ENCODE data around the gene CMAS.

The CMAS gene

GRCh38 chr12:22056607-22057006 lies 10.6 kb downstream of the CMAS start:
- TF ChIP-seq, protein P1, sequence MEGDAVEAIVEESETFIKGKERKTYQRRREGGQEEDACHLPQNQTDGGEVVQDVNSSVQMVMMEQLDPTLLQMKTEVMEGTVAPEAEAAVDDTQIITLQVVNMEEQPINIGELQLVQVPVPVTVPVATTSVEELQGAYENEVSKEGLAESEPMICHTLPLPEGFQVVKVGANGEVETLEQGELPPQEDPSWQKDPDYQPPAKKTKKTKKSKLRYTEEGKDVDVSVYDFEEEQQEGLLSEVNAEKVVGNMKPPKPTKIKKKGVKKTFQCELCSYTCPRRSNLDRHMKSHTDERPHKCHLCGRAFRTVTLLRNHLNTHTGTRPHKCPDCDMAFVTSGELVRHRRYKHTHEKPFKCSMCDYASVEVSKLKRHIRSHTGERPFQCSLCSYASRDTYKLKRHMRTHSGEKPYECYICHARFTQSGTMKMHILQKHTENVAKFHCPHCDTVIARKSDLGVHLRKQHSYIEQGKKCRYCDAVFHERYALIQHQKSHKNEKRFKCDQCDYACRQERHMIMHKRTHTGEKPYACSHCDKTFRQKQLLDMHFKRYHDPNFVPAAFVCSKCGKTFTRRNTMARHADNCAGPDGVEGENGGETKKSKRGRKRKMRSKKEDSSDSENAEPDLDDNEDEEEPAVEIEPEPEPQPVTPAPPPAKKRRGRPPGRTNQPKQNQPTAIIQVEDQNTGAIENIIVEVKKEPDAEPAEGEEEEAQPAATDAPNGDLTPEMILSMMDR (IDR thresholded peaks at IDR 0.05; ENCODE audit: borderline replicate concordance, insufficient read depth, low read depth, low read length) = no peak
- no peak overlapping the region for H3K4me3 ChIP-seq (ENCODE audit: low read depth, low read length)

DNA sequence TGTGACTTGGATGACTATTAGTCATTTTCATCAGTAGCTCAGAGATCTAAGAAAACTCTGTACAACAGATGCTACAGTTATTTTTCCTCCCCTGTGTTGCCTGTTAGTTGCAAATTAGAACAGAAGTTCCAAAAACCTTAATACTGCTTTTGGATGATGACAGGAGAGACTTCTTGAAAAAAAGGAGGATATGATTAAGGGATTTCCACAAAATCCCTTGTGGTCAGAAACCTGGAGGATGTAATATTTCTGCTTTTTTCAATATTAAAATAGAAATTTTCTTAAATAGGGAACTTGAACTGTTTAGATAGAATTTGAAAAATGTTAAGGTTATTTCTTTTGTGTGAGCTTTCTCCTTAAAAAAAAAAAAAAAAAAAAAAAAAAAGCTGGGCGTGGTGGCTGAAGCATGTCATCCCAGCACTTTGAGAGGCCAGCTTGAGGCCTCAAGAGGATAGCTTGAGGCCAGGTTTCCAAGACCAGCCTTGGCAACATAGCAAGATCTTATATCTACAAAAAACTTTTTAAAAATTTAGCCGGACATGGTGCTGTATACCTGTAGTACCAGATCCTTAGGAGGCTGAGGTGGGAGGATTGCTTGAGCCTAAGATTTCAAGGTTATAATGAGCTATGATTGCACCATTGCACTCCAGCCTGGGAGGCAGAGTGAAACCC lies 14.1 kb downstream of the CMAS start:
- no peak overlapping the region for H3K4me3 ChIP-seq (ENCODE audit: low read depth, low read length)
- TF ChIP-seq, protein P1 (IDR thresholded peaks at IDR 0.05; ENCODE audit: borderline replicate concordance, insufficient read depth, low read depth, low read length) = no peak

GRCh38 chr12:22064968-22065367 lies 18.9 kb downstream of the CMAS start:
- no peak overlapping the region for H3K4me3 ChIP-seq (ENCODE audit: low read depth, low read length)
- TF ChIP-seq, protein P1 (IDR thresholded peaks at IDR 0.05; ENCODE audit: borderline replicate concordance, insufficient read depth, low read depth, low read length) = no peak

- no peak overlapping the region for H3K4me3 ChIP-seq (ENCODE audit: low read depth, low read length)
- TF ChIP-seq, protein P1 (IDR thresholded peaks at IDR 0.05; ENCODE audit: borderline replicate concordance, insufficient read depth, low read depth, low read length) = no peak
Measured at GRCh38 chr12:22066310-22066709, 20.3 kb downstream of the CMAS start.

DNA sequence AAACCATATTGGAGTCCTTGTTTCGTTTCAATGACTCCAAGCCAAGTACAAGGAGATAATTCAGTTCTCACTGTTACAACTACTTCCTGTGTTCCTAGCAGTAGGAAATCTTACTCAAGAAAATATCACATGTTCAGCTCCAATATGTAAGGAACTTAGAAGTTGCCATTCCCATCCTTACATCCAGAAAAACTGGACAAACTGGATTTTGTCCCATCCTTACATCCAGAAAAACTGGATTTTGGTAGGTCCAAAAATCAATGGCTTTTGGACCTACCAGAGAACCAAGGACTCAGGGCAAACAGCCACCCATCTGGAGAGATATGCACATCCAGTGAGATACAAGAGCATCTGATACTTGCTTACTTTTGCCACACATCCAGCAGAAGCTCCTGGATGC lies 23.8 kb downstream of the CMAS start:
- TF ChIP-seq, protein P1 (IDR thresholded peaks at IDR 0.05; ENCODE audit: borderline replicate concordance, insufficient read depth, low read depth, low read length) = no peak

DNA sequence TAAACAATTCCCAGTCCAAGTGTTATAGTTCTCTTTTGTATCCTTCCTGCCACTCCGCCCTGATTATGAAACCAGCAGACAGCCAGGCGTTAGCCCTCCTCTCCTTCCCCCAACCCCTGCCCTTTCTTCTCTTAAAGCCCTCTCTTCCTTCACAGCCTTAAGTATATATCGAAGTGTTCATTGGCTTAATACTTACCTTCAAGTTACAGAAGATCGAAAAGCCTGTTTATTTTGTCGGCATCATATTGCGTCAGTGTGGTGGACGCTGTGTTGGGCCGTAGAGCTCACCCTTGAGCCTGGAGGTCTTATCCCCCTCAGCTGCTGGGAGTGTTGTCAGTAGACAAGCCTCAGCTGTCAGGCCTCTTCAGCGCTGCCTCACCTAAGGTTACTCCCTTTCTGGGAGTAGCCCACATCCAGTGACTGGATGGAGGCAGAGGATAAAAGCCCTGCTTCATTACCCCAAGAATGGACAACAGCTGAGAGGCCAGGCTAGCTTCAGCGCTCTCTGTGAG lies 36.2 kb downstream of the CMAS start:
- no peak overlapping the region for H3K4me3 ChIP-seq (ENCODE audit: low read depth, low read length)
- TF ChIP-seq, protein P1 (IDR thresholded peaks at IDR 0.05; ENCODE audit: borderline replicate concordance, insufficient read depth, low read depth, low read length) = no peak

More for the DNA sequence above, 23.8 kb downstream of the CMAS start:
- no peak overlapping the region for H3K4me3 ChIP-seq (ENCODE audit: low read depth, low read length)

GRCh38 chr12:22083167-22083566 lies 37.1 kb downstream of the CMAS start:
- H3K4me3 ChIP-seq (ENCODE audit: low read depth, low read length) = no peak overlapping the region
- TF ChIP-seq, protein P1 (IDR thresholded peaks at IDR 0.05; ENCODE audit: borderline replicate concordance, insufficient read depth, low read depth, low read length) = no peak

Measured in GM12875 (cell line).